HG02759 (cell line): ENCODE measurements around the gene AP1S3.

Source experiments
- ATAC-seq: cut with Tn5 transposase; IDR thresholded peaks from one replicate; pipeline ENCODE4 v1.9.1; 2021; ENCODE audit warnings: mild to moderate bottlenecking, moderate library complexity; ENCODE audit not compliant: unreplicated experiment

The AP1S3 gene

DNA sequence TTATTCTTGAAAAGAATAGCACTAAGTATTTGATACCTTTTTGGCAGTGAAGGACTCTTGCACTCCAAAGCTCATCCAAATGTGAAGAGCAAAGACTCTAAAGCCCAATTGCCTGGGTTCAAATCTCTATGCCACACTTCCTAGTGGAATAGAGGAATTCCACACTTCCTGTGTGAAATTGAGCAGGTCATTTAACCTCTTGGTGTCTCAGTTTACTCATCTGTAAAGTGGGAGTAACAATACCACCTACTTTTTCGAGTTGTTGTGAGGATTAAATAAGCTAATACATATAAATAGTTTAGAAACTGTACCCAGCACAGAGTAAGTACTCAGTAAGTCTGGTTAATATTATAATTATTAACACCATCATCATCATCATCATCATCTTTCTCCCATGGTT is 72.6 kb downstream of the AP1S3 start:
- ATAC-seq = no peak

DNA sequence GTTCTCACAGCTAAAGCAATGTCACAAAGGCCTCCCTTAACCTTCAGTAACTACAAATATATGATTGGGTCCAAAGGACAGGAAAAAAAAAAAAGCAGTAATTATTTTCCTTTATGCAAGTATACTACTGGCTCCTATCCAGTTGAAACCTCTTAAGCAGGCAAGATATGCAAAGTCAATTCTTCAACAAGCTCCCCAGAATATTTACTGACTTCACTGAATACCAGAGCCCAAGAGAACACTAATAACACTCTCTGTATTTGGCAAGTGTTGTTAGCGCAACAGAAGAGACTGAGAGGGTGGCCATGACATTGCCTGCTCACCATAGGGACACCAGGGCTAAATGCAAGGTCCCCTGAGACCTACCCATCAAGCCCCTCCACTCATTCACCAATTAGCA is 74.5 kb downstream of the AP1S3 start:
- ATAC-seq = no peak

DNA sequence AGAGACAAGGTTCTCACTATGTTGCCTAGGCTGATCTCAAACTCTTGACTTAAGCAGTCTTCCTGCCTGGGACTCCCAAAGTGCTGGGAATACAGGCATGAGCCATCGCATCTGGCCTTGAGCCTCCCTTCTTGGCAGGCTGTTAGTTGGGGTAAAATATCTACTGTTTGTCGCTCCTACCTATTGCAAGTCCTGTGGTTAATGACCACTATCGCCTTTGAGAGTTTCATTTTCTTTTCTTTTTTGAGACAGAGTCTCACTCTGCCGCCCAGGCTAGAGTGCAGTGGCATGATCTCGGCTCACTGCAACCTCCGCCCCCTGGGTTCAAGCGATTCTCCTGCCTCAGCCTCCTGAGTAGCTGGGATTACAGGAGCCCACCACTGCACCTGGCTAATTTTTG is 75.6 kb downstream of the AP1S3 start:
- peak; percentile 57 for ATAC-seq

DNA sequence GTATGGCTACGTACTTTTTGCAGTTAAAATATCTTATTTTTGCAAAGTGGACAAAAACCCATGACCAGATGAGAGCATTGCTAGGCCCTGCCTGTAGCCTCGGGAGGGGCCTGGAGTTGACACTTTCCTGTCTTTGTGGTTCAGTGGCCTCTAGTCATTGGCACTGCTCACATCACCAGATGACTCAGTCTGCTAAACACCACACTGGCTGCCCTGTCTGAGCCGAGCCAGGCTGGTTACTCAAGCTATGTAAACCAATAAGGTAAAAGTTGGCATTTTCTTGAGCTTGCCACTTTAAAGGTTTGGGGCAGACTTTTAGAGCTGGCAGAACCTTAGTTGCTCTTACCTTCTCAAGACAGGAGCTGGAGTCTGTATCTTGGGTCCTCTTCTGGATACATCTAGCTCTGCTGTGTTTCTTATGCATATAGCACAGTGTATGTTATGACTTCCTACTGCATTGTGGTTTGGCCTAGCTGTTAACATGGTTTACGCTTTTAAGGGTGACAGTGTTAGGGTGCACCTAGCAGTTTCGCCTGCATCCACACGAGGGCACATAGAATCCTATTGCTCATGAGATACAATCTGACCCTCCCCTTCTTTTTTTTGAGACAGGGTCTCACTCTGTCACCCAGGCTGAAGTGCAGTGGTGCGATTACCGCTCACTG is 76.4 kb downstream of the AP1S3 start:
- peak; percentile 83 for ATAC-seq

DNA sequence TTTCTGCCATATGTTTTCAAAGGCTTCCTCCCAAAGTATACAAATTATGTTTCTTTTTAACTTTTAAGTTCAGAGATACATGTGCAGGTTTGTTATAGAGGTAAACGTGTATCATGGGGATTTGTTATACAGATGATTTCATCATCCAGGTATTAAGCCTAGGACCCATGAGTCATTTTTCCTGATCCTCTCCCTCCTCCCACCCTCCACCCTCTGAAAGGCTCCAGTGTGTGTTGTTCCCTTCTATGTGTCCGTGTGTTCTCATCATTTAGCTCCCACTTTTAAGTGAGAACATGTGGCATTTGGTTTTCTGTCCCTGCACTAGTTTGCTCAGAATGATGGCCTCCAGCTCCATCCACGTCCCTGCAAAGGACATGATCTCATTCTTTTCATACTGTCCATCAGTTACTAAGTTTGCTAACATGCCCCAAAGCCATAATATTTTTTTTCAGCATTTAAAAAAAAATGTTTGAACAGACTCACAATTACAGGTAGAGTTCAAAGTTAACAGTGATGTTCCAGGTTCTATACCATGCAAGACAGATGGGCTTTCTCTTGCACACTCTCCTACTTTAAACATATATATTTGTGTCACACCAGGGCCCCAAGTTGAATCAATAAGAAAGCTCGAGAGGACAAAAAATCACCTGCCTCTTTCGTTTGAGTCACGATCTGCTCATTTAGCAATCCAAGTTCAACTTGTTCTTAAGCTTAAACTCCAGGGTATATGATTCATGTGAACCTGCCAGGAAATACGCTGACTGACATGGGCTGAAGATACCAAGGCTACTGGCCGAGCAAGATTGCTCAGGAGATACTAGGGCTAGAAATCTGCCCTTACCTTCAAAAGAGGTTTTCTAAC is 77.6 kb downstream of the AP1S3 start:
- ATAC-seq = no peak

DNA sequence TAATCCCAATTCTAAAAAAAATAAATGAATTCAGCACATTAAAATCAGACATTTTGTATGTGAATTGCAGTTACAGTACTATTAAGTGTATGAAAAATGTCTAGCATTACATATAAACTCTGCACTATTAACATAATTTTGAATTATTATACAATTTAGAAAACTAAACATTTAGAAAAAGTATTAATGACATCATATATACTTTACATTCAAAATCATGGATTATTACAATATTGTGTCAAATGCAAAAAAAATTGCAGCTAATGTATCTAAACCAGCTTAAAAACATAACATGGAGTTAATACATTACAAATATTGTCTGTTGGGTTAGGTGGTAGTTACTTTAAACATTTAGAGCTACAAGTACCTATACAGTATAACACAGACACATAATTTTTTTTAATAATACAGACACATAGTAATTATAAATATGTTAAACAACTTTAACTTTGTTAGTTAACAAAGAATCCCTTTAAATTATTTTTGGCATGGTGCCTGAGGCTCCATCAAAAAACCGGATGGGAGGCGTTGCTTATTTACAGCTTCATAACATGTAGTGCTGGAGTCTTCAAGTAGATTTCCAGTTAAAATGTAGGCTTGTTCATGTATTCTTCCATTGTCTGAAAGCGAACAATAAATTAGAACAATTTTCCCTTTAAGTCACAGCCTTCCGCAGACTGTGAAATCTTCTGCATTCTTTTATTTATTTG is 79.1 kb downstream of the AP1S3 start:
- no peak for ATAC-seq

DNA sequence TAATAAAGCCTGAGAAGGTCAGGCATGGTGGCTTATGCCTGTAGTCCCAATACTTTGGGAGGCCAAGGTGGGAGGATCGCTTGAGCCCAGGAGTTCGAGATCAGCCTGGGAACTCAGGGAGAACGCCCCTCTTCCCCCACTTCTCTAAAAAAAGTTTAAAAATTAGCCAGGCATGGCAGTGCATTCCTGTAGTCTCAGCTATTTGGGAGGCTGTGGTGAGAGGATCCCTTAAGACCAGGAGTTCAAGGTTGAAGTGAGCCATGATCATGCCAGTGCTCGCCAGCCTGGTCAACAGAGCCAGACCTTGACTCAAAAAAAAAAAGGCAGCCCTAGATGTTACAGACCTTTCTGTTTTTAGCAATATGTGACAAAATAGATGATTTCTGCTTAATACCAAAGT is 83.4 kb downstream of the AP1S3 start:
- ATAC-seq = no peak

DNA sequence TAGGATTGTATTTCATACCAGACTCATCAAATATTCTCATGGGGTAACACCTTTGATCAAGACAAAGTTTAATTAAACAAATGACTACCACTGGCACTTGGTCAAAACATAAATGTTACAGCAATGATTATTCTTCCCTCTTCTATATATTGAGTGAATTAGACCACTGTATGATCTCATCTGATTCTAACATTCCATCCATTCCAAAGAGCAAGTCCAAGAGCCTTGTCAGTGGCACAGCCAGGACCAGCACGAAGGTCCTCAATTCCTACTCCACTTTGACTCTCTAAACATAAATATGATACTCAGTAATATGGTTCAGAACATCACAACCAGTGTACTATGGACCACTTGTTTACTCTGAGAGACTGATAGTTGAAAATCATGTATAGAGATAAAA is 86.4 kb downstream of the AP1S3 start:
- ATAC-seq = no peak

DNA sequence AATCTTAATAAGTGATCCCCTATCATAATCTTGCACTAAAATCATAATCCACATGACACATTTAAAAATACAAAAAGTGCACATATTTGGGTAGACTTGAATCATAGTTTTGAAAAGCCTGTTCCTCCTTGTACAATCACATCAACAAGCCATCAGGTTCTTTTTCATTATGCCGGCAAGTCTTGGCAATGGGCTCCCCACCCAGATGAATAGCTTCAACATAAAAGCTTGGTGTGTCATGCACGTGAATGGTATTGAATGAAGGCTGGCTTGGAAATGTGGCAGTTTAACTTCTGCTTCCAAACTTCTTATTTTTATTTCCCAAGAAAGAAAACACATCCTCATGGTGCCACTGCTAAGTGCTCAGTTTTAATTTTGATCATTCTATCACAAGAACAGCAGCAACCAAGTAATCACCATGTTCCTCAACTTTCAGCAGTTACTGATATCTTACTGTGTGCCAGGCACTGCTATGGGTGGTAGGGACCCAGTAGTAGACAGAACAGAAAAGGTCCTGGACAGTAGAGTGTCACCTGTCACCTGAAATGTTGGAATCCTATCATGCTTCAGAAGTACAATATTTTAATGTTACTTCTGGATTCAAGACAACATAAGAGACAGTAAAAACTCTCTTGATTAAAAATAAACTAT is 89.9 kb downstream of the AP1S3 start:
- ATAC-seq = no peak

DNA sequence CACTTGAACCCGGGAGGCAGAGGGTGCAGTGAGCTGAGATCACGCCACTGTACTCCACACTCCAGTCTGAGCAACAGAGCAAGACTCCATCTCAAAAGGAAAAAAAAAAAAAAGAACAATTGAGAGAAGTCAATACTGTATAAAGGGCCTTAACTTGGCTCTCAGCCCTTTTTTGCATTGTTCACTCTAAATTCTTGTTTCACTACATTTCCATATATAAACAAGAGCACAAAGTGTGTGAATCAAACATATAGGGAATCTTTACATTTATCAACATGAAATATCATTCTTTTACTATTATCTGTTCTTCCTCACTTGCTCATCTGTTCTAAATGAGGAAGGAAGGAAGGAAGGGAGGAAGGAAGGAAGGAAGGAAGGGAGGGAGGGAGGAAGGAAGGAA is 90.8 kb downstream of the AP1S3 start:
- no peak for ATAC-seq

DNA sequence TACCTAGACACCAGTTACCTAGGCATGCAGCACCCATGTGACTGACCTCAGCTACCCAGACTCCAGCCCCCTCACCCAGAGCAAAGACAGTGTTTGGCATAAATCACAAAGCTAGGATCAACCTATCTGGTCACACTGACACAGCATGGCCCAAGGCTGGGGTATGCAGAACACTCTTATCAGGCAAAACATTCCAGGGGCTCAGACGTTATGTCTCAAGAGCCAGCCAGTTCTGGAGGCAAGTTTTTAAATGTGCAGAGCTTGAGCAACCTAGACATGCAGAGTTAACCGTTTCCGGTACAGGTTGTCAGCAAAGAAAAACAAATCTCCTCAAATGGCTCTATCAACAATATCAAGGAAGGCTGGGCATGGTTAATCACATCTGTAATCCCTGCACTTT is 92.8 kb downstream of the AP1S3 start:
- ATAC-seq = no peak

DNA sequence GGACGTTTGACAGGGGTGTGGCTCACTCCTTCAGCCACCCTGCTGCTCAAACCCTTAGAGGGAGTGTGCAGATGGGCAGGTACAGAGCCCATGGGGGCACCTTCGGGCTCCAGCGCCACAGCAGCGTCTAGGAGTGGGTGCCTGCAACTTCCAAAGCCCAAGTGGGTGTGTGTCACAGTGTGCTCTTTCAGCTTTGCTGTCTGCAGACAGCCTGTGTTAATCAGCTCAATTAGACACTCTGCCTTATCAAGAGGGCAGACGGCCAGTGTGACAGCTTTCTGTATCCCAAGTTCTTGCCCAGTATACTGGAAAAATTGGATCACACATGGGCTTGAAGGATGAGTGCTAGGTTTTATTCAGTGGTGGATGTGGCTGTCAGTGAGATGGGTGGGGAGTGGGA is 96.7 kb downstream of the AP1S3 start:
- no peak for ATAC-seq

DNA sequence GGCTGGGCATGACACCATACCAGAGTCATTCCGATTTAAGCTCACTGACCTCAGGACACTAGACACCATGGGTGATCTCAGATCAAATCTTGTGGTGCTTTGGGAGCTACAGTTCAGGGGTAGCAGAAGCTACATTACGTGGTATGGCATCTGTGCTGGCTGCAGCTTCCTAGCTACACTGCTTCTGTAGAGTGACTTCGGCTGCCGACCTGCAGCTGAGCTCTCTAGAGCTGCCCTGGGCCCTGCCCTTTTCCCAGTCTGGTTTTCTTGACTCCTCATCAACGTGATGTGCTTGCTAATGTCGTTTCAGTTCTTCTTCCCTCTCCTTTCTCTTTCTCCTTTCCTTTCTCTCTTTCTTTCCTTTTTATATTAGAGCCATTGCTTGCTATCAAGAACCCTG is 100.2 kb downstream of the AP1S3 start:
- ATAC-seq = no peak

DNA sequence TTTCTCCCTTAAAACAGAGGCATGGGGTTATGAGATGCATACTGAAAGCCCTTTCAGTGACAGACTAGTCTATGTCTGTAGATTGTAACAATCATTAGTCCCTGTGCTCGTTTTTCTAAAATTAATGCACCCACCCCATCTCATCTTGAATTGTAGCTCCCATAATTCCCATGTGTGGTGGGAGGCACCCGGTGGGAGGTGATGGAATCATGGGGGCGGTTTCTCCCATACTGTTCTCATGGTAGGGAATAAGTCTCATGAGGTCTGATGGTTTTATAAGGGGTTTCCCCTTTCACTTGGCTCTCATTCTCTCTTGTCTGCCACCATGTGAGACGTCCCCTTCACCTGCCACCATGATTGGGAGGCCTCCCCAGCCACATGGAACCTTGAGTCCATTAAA is 100.9 kb downstream of the AP1S3 start:
- no peak for ATAC-seq

DNA sequence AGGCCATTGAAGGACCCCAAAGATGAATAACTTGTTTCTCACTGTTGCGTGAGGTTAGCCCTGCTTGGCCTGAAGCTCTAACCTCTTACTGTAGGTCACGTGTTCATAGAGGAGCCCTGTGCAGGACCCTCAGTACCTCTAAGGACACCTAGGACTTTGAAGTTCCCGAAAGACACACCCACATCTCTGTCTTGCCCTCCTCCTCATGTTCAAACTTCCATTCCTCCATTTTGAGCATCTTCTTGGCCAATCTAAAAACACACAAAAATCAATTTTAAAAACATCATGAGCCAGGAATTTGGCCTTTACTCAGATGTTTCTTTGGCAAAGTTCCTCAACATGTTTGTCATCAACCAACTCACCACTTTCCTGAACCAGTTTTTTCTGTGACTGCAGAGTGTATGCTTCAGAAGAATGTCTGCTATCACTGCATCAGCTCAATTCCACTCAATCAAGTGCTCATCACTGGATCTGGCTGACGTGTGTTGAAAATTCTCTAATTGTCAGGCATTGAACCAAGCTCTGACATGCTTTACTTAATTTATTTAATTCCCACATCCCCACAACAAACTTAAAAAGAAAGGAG is 101.6 kb downstream of the AP1S3 start:
- ATAC-seq = no peak

DNA sequence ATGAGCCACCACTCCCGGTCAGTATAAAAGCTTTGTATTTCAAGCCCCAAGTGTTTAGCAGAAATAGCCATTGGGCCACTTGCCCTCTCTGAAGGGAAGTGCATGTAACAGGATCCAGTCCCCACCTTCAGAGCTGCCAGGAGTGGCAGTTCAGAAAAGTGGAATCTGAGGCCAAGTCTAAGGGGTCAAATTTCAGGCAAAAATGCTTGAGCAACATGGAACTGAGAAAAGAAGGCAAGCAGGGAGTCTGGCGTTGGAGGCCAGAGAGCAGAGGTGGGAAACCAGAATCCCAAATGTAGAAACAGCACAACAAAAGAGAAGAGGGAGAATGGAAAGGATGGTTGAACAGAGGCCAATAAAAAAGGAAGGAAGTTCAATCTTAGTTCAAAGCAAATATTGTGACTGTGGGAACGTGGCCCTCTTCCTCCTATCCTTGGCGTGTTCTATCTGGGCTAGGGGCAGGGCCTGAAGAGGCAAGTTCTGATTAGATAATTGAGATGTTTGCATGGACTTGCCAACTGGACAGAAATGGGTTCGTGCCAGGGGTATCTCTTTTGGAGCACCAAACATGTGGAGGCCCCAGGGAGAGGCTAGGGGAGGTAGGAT is 102.2 kb downstream of the AP1S3 start:
- no peak for ATAC-seq

DNA sequence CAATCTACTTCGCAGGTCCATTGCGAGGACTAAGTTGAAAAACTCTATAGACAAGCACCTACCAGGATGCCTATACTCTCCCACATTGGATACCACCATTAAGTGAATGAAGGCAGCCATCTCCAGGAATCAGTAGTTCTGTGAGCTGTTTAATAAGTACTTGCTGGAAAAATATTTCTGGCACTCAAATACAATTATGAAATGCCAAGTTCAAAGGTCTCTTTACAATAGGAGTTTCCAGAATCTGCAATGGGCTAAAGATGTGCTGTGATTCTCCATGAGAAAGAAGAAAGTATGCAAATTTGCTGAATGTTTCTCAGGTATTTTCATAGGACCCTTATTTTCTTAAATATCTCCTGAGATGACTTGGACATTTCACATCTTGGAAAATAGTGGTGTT is 103.0 kb downstream of the AP1S3 start:
- no peak for ATAC-seq

DNA sequence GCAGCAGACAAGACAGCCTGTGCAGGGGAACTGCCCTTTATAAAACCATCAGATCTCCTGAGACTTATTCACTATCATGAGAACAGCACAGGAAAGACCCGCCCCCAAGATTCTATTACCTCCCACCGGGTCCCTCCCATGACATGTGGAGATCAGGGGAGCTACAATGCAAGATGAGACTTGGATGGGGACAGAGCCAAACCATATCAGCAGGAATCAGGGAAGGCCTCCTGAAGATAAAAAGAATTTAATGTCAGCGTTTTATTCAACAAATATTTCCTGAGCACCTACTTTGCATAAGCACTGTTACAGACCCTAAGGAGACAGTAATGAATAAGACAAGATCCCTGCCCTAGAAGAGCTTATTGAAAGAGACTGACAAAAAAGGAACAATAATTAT is 105.0 kb downstream of the AP1S3 start:
- no peak for ATAC-seq

DNA sequence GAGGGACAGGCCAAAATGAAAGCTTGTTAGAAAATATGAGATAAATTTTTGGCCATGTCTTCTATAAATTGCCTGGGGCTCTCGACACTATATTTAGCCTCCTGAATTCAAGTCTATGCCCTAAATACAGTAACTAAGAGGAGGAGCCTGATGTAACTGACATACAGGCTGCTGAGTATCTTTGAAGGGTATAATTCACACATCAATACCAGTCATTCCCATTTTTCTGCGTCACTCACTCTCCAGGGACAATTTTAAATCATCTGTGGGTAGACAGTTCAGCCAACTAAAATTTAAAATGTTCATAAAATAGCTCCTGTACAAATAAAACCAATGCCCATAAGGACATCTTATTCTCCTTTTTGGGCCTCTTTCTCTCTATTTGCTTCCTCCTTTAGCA is 105.9 kb downstream of the AP1S3 start:
- no peak for ATAC-seq

DNA sequence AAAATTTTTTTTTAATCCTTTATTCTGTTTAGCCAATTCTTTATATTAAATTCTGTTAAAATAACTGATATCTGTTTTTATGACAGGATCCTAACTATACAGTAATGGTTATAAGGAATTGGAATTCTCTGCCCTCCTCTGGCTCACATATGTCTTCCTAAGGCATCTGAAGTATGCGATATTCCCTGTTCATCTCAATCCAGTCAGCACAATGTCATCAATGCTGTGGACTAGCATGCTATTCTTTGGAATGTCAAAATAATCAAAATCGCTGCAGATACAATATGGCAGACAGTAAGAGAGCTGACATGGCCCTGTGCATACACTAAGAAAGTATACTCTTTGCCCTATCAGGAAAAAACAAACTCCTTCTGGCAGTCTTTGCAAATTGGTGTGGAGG is 107.6 kb downstream of the AP1S3 start:
- no peak for ATAC-seq

DNA sequence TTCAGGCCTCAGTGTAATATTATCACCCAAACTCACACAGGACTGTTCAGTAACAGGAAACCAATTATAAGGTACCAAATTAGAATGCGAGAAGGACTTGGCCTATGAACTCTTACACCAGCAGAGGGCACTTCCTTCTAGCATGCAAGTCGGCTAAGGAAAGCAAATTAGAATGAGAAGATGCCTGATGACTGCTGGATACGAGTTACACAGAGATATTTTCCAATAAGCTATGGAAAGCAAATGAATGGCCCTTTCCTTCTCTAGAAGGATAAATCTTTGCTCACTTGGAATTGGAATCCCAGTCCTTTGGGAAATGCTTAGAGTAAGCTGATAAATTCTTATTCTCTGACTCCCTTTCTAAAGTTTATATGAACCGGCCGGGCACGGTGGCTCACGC is 109.8 kb downstream of the AP1S3 start:
- ATAC-seq = peak; percentile 81
